ENCODE measurements around the gene VMP1. TPM values are rescaled to one million over a fixed set of nuclear protein-coding genes. Genes with fewer than 3 reads are reported as not detected.
"Not testable (repeated sequence)": the region's sequence is repeated elsewhere in the genome, so short reads cannot be mapped to it uniquely, and the experiment has no call there.

VMP1 gene
- total RNA-seq, 1 donor from 2014 or later: 245 TPM

GRCh38 chr17:59754552-59754951, 47.1 kb downstream of the VMP1 start:
- DNase-seq (ENCODE audit: low read depth): peak; percentile 99

GRCh38 chr17:59755069-59755468, 47.6 kb downstream of the VMP1 start:
- not testable (repeated sequence) for DNase-seq (ENCODE audit: low read depth)

- DNase-seq (ENCODE audit: low read depth): peak; percentile 97
These were observed 48.9 kb downstream of the VMP1 start for GRCh38 chr17:59756236-59756818.

GRCh38 chr17:59757043-59757442, 49.6 kb downstream of the VMP1 start:
- no peak for DNase-seq (ENCODE audit: low read depth)

GRCh38 chr17:59757470-59757869, 50.0 kb downstream of the VMP1 start:
- DNase-seq (ENCODE audit: low read depth): no peak

- DNase-seq (ENCODE audit: low read depth): no peak
These were observed 50.5 kb downstream of the VMP1 start for GRCh38 chr17:59757881-59758385.

GRCh38 chr17:59758998-59759651, 51.7 kb downstream of the VMP1 start:
- not testable (repeated sequence) for DNase-seq (ENCODE audit: low read depth)

GRCh38 chr17:59760160-59760559, 52.7 kb downstream of the VMP1 start:
- no peak for DNase-seq (ENCODE audit: low read depth)

- peak; percentile 90 for DNase-seq (ENCODE audit: low read depth)
These were observed 54.1 kb downstream of the VMP1 start for GRCh38 chr17:59761385-59762048.

- peak; percentile 84 for DNase-seq (ENCODE audit: low read depth)
These were observed 54.8 kb downstream of the VMP1 start for GRCh38 chr17:59762049-59762823.

GRCh38 chr17:59762824-59763374, 55.4 kb downstream of the VMP1 start:
- no peak for DNase-seq (ENCODE audit: low read depth)

GRCh38 chr17:59763861-59764260, 56.4 kb downstream of the VMP1 start:
- DNase-seq (ENCODE audit: low read depth): peak; percentile 81

- DNase-seq (ENCODE audit: low read depth): no peak
These were observed 56.9 kb downstream of the VMP1 start for GRCh38 chr17:59764292-59764741.

- DNase-seq (ENCODE audit: low read depth): no peak
These were observed 57.6 kb downstream of the VMP1 start for GRCh38 chr17:59765038-59765437.

- no peak for DNase-seq (ENCODE audit: low read depth)
These were observed 59.0 kb downstream of the VMP1 start for GRCh38 chr17:59766491-59766890.

GRCh38 chr17:59767176-59767575, 59.7 kb downstream of the VMP1 start:
- no peak for DNase-seq (ENCODE audit: low read depth)

- peak; percentile 83 for DNase-seq (ENCODE audit: low read depth)
These were observed 62.4 kb downstream of the VMP1 start for GRCh38 chr17:59769887-59770286.

GRCh38 chr17:59771093-59771492, 63.6 kb downstream of the VMP1 start:
- no peak for DNase-seq (ENCODE audit: low read depth)

- DNase-seq (ENCODE audit: low read depth): no peak
These were observed 68.4 kb downstream of the VMP1 start for GRCh38 chr17:59775786-59776350.

- DNase-seq (ENCODE audit: low read depth): no peak
These were observed 69.1 kb downstream of the VMP1 start for GRCh38 chr17:59776577-59776976.

GRCh38 chr17:59777033-59777432, 69.6 kb downstream of the VMP1 start:
- DNase-seq (ENCODE audit: low read depth): no peak

All from renal cortical epithelial cell (primary cell).